HG03066 (cell line): ENCODE results near the gene GGA2.
"Not testable (repeated sequence)": the region's sequence is repeated elsewhere in the genome, so short reads cannot be mapped to it uniquely, and the experiment has no call there.

Source experiments
- ATAC-seq: cut with Tn5 transposase; IDR thresholded peaks from one replicate; pipeline ENCODE4 v1.9.1; 2021; ENCODE audit warnings: low read depth; ENCODE audit not compliant: unreplicated experiment

Gene GGA2, protein sequence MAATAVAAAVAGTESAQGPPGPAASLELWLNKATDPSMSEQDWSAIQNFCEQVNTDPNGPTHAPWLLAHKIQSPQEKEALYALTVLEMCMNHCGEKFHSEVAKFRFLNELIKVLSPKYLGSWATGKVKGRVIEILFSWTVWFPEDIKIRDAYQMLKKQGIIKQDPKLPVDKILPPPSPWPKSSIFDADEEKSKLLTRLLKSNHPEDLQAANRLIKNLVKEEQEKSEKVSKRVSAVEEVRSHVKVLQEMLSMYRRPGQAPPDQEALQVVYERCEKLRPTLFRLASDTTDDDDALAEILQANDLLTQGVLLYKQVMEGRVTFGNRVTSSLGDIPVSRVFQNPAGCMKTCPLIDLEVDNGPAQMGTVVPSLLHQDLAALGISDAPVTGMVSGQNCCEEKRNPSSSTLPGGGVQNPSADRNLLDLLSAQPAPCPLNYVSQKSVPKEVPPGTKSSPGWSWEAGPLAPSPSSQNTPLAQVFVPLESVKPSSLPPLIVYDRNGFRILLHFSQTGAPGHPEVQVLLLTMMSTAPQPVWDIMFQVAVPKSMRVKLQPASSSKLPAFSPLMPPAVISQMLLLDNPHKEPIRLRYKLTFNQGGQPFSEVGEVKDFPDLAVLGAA

DNA sequence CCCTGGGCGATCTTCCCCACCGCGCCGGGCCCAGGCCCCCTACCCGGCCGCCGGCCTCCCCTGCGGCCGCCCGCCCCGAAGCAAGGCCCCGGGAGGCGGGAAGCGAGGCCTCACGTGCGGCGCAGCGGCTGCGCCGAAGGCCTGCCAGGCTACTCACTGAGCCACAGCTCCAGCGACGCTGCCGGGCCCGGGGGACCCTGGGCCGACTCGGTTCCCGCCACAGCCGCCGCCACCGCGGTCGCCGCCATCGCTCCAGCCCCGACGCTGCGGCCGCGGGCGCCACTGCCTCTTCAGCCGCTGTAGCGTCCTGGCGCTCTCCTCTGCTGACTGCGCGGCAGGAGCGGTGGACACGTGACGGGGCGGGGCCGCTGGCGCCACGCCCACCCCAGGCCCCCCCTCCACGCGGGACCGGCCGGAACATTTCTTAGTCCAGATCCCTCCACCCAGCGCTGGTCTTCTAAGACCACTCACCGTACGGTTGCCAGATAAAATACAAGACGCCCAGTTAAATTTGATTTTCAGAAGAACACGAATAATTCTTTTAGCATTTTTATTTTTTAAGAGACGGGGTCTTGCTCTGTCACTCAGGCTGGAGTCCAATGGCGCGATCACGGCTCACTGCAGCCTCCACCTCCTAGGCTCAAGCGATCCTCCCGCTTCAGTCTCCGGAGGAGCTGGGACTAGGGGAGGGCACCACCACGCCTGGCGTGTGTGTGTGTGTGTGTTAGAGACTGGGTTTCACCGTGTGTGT, at the start of gene GGA2:
Gene GGA2, minus strand, starts transcription at position 331 of the 751 bp plus-strand sequence. Its CDS starts 83 bp downstream, at position 248.
- peak; percentile 61 for ATAC-seq

DNA sequence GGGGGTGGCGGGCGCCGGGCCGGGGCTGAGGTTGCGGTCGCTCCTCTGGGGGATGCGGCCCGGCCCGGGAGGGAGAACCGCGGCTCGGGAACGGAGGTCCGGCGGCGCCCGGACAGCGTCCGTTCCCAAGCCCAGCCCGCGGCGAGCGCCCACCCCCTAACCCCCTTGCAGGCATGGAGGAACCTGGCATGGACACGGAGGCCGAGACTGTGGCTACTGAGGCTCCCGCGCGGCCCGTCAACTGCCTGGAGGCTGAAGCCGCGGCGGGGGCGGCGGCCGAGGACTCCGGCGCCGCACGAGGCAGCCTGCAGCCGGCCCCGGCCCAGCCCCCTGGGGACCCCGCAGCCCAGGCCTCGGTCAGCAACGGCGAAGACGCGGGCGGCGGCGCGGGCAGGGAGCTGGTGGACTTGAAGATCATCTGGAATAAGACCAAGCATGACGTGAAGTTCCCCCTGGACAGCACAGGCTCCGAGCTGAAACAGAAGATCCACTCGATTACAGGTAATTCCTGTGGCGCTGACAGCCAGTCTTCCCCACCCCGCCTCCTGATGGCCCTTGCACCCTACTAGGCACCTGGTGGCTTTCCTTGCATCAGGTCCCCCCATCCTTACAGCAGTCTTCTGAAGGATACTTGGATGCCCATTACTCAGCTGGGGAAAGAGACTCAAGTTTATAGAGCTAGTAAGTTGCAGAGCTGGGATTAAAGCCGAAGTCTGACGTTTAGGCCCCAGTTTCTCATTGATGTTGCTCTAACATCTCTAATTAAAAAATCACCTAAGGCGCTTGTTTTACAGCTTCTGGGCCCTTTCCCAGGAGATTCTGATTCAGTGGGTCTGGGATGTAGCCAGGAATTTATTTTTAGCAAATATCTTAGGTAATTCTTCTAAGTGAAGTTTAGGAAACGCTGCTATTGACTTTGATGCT, 47.7 kb upstream of the GGA2 start:
- ATAC-seq: no peak

DNA sequence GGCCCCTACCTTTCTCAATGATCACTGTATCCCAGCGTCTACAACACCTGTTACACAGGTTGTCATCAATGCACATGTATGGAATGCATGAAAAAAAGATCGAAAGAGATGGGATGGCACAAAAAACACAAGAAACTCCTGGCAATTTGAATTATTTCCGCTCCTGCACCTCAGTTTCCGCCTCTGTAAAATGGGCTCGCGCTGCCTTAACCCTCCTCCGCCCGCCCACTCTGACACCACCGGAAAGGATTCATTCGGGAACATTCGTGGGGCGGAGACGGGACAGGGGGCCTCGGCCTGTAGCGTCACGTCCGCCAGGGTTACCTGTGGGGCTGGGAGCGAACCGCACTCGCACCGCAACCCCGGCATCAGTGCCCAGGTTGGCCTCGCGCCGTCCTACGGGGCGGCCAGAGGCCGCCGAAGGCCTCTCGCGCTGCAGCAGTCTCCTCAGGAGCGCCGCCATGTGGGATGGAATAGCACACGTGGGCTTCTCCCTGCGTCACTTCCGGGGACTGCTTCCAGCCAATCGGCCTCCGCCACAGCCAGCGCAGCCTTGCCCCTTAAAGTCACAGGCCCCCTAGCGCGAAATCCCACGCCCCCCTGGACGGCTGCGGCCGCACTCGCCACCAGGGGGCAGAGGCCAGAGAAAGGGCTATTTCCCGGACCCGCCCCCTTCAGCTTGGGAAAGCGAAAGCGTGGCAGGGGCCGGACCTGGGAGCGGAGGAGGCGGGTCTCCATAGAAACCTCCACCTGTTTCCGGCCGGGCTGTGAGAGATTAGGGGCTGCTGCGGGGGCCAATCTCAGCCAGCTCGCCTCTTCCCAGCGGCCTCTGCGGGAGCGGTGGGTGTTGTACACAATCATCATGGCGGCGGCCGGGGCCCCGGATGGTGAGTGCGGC, 46.8 kb upstream of the GGA2 start, which contains the start of the genes EARS2 and UBFD1:
Gene EARS2, minus strand, starts transcription at position 470 of the 898 bp plus-strand sequence. Its CDS starts 7 bp downstream, at position 463.
Gene UBFD1, plus strand, starts transcription at position 847 of the 898 bp plus-strand sequence. Its CDS starts 16 bp downstream, at position 863.
- peak; percentile 93 for ATAC-seq

DNA sequence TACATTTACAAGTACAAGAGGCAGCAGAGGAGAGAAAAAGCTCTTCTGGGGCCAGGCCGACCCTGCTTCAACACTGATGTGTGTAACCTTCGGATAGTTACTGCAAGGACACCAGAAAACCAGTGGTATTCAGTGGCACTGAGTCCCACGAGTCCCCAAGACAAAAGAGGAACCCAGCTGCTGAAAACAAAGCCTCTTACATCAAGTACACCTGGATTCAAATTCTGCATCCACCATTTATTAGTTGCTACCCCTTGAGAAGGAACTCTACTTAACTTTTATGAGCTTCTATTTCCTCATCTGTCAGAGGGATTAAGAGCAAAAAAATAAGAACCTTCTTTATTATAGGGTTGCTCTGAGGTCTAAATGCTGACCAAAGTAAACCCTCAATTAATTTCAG, 44.2 kb upstream of the GGA2 start:
- ATAC-seq: no peak

DNA sequence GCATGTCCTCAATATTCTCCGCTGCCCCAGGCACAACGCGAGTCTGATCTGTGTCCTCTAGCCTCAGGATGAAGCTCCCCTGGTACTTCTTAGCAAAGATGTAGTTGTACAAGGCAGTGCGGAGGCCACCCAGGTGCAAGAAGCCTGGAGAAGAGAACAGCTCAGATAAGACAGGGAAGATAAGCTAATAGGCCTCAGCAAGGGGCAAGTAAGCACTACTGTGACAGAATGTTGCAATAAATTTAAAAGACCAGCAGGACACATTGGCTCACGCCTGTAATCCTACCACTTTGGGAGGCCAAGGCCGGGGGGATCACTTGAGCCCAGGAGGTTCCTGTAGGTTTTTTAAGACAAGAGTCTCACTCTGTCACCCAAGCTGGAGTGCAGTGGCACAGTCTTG, 41.9 kb upstream of the GGA2 start:
- no peak for ATAC-seq

DNA sequence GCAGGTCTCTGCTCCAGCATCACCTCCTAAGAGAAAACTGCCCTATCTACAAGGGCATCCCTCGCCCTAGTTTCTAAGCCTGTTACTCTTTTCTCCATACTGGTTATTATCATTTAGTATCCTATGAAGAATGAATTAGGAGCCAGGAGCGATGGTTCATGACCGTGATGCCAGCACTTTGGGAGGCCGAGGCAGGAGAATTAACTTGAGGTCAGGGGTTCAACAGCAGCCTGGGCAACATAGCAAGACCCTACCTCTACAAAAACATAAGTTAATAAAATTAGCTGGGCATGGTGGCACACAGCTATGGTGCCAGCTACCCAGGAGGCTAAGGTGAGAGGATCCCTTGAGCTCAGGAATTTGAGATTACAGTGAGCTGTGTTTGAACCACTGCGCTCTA, 39.6 kb upstream of the GGA2 start:
- ATAC-seq: no peak

DNA sequence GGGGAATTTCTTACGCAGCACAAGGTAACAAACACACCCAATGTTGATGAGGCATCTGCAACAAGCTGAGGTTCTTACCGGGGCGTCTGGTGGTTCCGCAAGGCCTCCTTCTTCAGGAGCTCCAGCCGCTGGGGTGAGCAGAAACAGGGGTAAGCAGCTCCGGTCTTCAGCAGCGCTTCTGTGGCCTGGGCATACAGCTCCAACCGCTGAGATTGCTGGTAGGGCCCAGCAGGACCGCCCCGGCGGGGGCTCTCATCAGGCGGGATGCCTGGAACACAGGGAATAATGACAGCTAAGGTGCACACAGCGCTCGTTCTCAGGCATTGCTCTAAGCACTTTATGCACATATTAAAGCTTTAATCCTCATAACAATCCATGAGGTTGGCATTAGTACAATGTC, 34.1 kb upstream of the GGA2 start:
- no peak for ATAC-seq

DNA sequence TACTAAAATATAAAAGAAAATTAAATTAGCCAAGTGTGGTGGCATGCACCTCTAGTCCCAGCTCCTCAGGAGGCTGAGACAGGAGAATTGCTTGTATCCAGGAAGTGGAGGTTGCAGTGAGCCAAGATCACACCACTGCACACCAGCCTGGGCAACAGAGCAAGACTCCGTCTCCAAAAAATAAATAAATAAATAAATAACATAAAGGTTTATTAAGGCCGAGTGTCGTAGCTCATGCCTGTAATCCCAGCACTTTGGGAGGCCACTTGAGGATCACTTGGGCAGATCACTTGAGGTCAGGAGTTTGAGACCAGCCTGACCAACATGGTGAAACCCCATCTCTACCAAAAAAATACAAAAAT, 30.5 kb upstream of the GGA2 start:
- ATAC-seq: not testable (repeated sequence)

DNA sequence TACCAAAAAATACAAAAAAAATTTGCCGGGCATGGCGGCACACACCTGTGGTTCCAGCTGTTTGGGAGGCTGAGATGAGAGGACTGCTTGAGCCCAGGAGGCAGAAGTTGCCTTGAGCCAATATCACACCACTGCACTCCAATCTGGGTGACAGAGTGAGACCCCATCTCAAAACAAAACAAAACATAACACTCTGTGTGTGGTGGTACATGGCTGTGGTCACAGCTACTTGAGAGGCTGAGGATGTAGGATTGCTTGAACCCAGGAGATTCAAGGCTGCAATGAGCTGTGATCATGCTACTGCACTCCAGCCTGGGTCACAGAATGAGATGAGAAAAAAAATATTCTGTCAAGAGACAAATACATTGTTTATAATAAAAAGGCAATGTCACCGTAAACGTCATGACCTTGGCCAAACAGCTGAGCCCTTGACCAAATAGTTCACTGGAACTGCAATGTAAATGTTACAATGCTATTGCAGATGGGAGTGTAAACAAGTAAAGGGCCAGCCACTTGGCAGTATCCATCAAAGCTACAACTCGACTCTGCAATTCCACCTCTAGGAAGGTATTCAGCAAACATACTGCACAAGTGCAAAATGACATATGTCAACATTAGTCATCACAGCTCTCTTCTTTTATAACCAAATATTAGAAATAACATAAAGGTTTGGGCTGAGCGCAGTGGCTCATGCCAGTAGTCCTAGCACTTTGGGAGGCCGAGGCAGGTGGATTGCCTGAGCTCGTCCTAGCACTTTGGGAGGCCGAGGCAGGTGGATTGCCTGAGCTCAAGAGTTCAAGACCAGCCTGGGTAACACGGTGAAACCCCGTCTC, 29.9 kb upstream of the GGA2 start:
- ATAC-seq: no peak

DNA sequence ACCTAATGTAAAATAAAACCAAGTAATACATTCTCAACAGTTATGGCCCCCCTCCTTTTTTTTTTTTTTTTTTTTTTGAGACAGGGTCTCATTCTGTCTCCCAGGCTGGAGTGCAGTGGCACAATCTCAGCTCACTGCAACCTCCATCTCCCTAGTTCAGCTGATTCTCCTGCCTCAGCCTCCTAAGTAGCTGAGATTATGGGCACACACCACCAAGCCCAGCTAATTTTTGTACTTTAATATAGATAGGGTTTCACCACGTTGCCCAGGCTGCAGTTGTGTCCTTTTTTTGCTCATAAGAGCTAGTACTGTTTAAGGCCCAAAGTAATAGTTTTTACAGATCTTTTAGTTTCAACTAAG, 28.6 kb upstream of the GGA2 start:
- ATAC-seq: no peak

DNA sequence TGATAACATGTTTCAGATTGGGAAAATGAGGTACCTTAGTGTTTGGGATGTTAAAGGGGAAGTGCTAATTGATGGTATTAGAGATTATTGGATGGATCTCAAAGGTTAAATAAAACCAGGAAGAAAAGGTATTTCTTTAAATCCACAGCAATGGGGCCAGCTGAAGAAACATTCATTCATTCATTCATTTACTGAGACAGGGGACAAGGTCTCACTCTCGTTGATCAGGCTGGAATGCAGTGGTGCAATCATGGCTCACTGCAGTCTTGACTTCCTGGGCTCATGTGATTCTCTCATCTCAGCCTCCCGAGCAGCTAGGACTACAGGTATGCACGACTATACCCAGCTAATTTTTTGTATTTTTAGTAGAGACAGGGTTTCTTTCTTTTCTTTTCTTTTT, 27.1 kb upstream of the GGA2 start:
- no peak for ATAC-seq

DNA sequence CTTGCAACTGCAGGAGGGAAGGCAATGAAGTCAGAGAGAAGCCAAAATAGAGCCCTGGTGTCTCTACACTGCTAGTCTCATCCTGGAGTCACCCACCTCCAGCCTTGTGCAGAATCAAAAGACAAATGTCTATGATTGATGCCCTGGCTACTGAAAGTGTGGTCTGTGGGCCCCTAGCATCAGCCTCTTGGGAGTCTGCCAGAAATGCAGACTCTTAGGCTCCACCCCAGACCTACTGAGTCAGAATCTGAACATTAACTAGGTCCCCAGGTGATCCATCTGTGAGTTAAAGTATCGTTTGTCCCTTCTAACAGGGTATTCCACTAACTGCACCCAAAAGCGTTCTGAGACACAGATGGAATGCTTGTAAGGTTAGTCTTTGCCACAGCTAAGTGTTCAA, 25.6 kb upstream of the GGA2 start:
- no peak for ATAC-seq

DNA sequence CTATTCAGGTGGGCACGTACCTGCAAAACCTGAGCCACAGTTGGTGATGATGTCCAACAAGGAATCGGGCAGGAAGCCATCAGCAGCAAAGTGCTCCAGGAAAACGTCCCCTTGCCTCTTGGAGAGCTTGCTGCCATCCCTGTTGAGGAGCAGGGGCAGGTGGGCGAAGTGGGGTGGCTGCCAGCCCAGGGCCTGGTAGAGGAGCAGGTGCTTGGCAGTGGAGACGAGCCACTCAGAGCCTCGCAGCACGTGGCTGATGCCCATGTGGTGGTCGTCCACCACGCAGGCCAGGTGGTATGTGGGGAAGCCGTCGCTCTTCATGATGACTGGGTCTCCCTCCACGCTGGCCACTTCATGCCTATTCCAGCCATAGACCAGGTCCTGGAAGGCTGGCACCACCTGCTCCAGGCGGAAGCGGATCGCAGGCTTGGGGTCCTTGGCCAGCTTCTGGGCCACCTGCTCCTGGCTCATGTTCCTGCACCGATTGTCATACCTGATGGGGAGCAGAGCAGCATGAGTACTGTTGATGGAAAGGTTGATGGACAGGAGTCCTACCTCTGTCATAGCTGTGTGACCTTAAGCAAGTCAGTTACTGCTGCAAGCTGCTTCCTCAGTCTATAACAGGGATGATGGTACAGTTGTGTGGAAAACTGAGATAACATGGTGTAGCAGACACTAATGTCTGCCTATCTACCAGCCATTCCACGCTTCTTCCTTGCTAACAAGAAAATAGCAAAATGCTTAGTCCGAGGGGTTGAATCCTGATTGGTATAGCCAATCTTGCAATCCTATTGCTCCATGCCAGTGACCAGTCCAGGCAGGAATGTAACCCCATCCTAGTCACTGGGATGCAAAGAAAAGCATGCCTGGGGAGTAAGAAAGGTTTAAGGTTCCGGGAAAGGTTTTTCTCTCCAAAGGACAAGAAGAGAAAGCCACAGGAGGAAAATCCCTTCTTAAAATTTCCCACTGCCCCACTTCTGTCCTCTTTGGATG, 24.9 kb upstream of the GGA2 start:
- no peak for ATAC-seq

DNA sequence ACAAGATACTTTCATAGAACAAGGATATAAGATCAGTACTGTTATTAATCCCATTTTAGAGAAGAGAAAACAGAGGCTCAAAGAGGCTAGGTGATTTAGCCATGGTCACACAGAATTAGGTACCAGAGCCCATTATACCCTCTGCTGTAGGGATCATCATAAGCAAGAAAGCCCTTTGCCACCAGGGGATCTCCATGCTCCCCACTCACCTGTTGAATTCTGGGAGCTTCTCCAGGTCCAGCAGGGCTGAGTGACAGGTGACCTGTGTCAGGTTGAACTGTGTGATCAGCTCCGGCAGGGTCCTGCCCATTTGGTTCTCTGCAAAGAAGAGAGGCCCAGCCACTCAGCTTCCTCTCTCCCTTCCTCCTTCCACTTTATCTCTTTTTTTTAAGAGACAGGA, 22.2 kb upstream of the GGA2 start:
- no peak for ATAC-seq

DNA sequence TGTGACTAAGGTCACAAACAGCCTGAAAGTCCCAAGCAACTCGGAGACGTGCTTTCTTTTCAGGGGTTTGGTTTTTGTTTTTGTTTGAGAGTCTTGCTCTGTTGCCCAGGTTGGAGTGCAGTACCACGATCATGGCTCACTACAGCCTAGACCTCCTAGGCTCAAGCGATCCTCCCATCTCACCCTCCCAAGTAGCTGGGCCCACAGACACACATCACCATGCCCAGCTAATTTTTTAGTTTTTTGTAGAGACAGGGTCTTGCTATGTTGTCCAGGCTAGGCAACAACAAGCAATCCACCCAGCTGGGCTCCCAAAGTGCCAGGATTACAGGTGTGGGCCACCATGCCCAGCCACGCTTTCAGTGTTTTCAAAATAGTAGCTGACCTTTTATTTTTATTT, 19.8 kb upstream of the GGA2 start:
- no peak for ATAC-seq

DNA sequence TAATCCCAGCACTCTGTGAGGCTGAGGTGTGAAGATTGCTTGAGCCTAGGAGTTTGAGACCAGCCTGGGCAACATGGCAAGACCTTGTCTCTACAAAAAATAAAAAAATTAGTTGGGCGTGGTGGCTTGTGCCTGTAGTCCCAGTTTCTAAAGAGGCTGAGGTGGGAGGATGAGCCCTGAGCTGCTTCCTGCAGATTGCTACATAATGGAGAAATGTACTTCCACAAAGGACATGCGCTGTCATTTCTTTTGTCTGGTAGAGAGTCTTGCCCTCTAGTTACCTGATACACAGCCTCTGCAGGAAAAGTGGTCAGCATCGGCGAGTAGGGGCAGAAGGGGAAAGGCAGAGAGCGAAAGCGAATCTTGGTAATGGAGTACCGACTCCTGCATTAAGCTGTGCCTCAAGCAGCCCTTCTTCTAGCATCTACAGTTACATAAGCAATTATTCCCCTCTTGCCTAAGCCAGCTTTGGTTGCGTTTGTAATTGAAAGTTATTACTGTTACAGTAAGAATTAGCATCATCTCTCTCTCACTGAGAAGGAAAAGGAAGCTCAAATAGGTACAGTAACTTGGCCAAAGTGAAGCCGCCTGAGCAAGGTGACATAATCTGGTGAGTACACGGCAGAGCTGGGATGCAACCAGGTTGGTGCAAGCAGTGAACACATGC, 18.5 kb upstream of the GGA2 start:
- no peak for ATAC-seq
